ENCODE measurements around the gene ISCA1. TPM values are rescaled to one million over a fixed set of nuclear protein-coding genes. Genes with fewer than 3 reads are reported as not detected.

The ISCA1 gene
- total and polyA plus RNA-seq, 4 donors, result 62.3 to 89.1 (median 70.6) TPM

Small RNAs within 50 kb of the gene (small RNA-seq; reads per million reads assigned to genes)
- gene AL137849.1 (ENCODE audit: low replicate concordance) (not detected), gene RN7SKP264 (ENCODE audit: low replicate concordance) (not detected)

Other genes with a start within 250 kb of the ISCA1 start
- gene GOLM1, start 183.0 kb downstream of the ISCA1 start, total RNA-seq, result 100 to 1,000 TPM; 113 to 134 TPM
- 100 to 1,000 TPM; 304 to 414 TPM for gene GOLM1, start 183.0 kb downstream of the ISCA1 start, polyA plus RNA-seq (ENCODE audit: insufficient read length in 2 of 2)
- gene C9orf153, start 22.9 kb downstream of the ISCA1 start, total RNA-seq, result 1 to 10 TPM in 1 of 2 donors, under 1 TPM in 1; 0.99 to 1.2 TPM
- gene C9orf153, start 22.9 kb downstream of the ISCA1 start, polyA plus RNA-seq (ENCODE audit: insufficient read length in 2 of 2), result under 1 TPM; 0.30 to 0.51 TPM
- 10 to 100 TPM; 28.8 to 30.7 TPM for gene TUT7, start 71.9 kb upstream of the ISCA1 start, total RNA-seq
- 10 to 100 TPM; 11.5 to 13.8 TPM for gene TUT7, start 71.9 kb upstream of the ISCA1 start, polyA plus RNA-seq (ENCODE audit: insufficient read length in 2 of 2)